ENCODE results near the gene CENPO.

Gene CENPO

GRCh38 chr2:24749069-24749691, 44.0 kb upstream of the CENPO start:
- no peak for TF ChIP-seq FOXP2 (optimal IDR thresholded peaks at IDR 0.05; ENCODE audit: borderline replicate concordance, extremely low read depth, extremely low read length, insufficient read depth)
- TF ChIP-seq, protein P1, sequence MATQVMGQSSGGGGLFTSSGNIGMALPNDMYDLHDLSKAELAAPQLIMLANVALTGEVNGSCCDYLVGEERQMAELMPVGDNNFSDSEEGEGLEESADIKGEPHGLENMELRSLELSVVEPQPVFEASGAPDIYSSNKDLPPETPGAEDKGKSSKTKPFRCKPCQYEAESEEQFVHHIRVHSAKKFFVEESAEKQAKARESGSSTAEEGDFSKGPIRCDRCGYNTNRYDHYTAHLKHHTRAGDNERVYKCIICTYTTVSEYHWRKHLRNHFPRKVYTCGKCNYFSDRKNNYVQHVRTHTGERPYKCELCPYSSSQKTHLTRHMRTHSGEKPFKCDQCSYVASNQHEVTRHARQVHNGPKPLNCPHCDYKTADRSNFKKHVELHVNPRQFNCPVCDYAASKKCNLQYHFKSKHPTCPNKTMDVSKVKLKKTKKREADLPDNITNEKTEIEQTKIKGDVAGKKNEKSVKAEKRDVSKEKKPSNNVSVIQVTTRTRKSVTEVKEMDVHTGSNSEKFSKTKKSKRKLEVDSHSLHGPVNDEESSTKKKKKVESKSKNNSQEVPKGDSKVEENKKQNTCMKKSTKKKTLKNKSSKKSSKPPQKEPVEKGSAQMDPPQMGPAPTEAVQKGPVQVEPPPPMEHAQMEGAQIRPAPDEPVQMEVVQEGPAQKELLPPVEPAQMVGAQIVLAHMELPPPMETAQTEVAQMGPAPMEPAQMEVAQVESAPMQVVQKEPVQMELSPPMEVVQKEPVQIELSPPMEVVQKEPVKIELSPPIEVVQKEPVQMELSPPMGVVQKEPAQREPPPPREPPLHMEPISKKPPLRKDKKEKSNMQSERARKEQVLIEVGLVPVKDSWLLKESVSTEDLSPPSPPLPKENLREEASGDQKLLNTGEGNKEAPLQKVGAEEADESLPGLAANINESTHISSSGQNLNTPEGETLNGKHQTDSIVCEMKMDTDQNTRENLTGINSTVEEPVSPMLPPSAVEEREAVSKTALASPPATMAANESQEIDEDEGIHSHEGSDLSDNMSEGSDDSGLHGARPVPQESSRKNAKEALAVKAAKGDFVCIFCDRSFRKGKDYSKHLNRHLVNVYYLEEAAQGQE (IDR thresholded peaks at IDR 0.05; ENCODE audit: insufficient read depth in 1 of 2, low read depth in 2 of 2, low read length in 2 of 2) = no peak
- no peak for TF ChIP-seq SIN3A (IDR thresholded peaks at IDR 0.05; ENCODE audit: borderline replicate concordance, insufficient read depth, low read length)
- TF ChIP-seq TAF1 (IDR thresholded peaks at IDR 0.05; ENCODE audit: borderline replicate concordance, insufficient read depth, low read length) = no peak
- TF ChIP-seq POLR2AphosphoS5 (IDR thresholded peaks at IDR 0.05; ENCODE audit: low read depth, low read length) = no peak

DNA sequence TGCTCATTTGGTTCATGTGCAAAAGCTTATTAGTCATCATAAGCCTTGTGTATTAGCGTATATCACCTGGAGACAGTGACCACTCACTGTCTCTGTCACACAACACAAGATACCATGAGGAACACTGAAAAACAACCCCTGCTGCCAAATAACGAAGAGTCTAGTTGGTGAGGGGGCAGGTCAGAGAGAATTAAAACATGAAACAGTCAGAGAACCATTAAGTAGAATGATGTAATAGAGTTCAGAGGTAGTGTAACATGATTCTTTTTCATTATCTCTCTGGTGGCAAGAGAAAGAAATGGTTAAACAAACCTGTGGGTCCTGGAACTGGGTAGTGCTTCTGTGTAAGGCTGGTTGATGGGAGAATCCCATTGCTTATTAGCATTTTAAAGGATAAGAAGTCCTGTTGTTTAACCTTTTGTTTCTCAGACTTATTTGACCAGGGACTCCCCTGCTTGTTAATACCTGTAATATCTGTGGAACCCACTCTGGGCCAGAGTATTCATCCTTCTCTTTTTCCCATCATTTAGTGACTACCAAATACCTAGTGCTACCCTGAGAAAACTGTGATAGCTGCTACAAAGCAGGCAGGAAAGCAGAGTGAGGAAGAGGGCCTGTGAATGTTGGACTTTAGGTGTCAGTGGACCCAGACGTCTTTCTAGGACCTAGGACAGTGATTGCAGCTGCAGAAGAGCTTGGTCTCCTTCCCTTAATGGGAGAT, 38.1 kb upstream of the CENPO start:
- no peak for TF ChIP-seq POLR2AphosphoS5 (IDR thresholded peaks at IDR 0.05; ENCODE audit: low read depth, low read length)
- no peak for TF ChIP-seq FOXP2 (optimal IDR thresholded peaks at IDR 0.05; ENCODE audit: borderline replicate concordance, extremely low read depth, extremely low read length, insufficient read depth)
- TF ChIP-seq TAF1 (IDR thresholded peaks at IDR 0.05; ENCODE audit: borderline replicate concordance, insufficient read depth, low read length) = no peak
- no peak for TF ChIP-seq SIN3A (IDR thresholded peaks at IDR 0.05; ENCODE audit: borderline replicate concordance, insufficient read depth, low read length)
- TF ChIP-seq, protein P1 (IDR thresholded peaks at IDR 0.05; ENCODE audit: insufficient read depth in 1 of 2, low read depth in 2 of 2, low read length in 2 of 2) = no peak

GRCh38 chr2:24756789-24757188, 36.4 kb upstream of the CENPO start:
- TF ChIP-seq TAF1 (IDR thresholded peaks at IDR 0.05; ENCODE audit: borderline replicate concordance, insufficient read depth, low read length) = no peak
- TF ChIP-seq POLR2AphosphoS5 (IDR thresholded peaks at IDR 0.05; ENCODE audit: low read depth, low read length) = no peak
- TF ChIP-seq, protein P1 (IDR thresholded peaks at IDR 0.05; ENCODE audit: insufficient read depth in 1 of 2, low read depth in 2 of 2, low read length in 2 of 2) = no peak
- TF ChIP-seq SIN3A (IDR thresholded peaks at IDR 0.05; ENCODE audit: borderline replicate concordance, insufficient read depth, low read length) = no peak

DNA sequence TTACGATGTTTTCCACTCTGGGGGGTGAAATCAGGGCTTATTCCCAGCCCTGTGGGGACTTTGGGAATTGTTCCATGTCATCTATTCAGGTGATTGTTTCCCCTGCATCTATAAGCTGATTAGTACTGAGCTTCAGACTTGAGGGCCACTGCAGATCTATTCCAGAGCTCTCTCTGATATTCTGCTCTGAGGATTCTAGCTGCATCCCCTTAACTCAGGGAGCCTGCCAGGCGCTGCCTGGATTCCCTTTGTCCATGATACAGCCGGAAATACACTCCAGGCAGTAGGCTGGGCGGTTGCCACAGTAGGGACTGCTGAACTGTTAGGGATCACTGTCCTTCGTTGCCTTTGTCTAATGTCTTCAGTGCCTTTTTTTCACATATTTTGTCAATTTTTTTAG, 31.4 kb upstream of the CENPO start:
- TF ChIP-seq TAF1 (IDR thresholded peaks at IDR 0.05; ENCODE audit: borderline replicate concordance, insufficient read depth, low read length) = no peak
- TF ChIP-seq, protein P1 (IDR thresholded peaks at IDR 0.05; ENCODE audit: insufficient read depth in 1 of 2, low read depth in 2 of 2, low read length in 2 of 2) = no peak
- no peak for TF ChIP-seq FOXP2 (optimal IDR thresholded peaks at IDR 0.05; ENCODE audit: borderline replicate concordance, extremely low read depth, extremely low read length, insufficient read depth)
- TF ChIP-seq SIN3A (IDR thresholded peaks at IDR 0.05; ENCODE audit: borderline replicate concordance, insufficient read depth, low read length) = no peak
- no peak for TF ChIP-seq POLR2AphosphoS5 (IDR thresholded peaks at IDR 0.05; ENCODE audit: low read depth, low read length)
